HG03175 (cell line): ENCODE measurements around the gene ASS1.
"Not testable (repeated sequence)": the region's sequence is repeated elsewhere in the genome, so short reads cannot be mapped to it uniquely, and the experiment has no call there.

Experiments
- ATAC-seq: cut with Tn5 transposase; IDR thresholded peaks from one replicate; pipeline ENCODE4 v1.9.1; 2021; ENCODE audit warnings: mild to moderate bottlenecking, moderate library complexity; ENCODE audit not compliant: unreplicated experiment

ASS1 gene

DNA sequence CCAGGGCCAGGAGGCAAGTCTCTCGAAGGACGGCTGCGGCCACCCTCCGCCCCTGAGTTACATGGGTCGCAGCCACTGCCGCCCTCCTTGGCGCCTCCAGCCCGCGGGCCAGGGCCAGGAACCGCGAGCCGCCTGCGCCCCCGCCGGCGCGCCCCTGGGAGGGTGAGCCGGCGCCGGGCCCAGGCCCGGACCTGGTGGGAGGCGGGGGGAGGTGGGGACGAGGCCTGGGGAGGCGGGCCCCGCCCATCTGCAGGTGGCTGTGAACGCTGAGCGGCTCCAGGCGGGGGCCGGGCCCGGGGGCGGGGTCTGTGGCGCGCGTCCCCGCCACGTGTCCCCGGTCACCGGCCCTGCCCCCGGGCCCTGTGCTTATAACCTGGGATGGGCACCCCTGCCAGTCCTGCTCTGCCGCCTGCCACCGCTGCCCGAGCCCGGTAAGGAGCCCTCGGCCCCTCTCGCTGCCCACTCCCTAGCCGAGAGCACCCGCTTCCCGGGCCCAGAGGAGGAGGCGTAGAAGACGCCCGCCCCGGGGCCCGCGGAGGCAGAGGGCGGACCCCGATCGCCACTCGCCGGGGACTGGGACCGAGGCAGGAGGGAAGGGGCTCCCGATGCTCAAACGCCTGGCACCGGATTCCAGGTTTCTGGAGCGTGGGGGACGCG lies at the start of gene ASS1:
TSS of gene ASS1 (plus strand) at position 397 of the 657 bp plus-strand sequence. CDS start 7,268 bp downstream, outside the sequence.
- no peak for ATAC-seq

DNA sequence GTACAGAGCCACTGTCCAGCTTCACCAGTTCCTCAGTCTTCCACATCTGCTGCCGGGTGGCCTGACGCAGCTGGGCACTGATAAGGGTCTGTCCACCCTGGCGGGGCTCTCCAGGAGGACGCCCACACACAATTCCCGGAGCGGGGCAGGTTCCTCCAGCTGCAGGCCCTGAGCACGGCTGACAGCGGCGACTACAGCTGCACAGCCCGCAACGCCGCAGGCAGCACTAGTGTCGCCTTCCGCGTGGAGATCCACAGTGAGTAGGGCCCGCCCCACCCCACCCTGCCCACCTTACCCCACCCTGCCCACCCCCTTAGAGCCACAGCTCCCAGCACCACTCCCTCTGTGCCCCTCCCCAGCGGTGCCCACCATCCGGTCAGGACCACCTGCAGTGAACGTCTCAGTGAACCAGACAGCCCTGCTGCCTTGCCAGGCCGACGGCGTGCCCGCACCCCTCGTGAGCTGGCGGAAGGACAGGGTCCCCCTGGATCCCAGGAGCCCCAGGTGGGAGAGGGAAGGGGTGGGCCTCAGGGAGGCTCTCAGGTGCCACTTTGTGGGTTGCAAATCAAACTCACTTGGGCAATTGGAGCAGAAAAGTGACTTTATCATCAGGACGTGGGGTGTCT lies 48.8 kb upstream of the ASS1 start:
- no peak for ATAC-seq

DNA sequence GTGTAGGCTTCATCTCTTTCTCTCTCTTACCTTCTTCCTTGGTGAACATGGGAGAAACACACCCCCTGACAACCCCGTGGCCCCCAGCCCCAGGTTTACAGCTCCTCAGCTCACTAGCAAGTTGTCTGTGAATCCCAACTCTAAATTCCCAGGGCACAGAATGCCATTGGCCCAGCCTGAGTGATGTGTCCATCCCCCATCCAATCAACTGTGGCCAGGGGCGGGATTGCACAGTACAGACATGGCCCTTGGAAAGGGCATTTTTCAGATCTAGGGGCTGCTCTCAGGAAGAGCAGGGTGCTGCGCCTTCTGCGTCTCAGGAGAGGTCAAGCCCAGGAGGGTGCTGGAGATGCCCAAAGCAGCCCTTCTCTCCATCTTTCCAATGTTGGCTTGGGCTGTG lies 48.2 kb upstream of the ASS1 start:
- ATAC-seq, result no peak

DNA sequence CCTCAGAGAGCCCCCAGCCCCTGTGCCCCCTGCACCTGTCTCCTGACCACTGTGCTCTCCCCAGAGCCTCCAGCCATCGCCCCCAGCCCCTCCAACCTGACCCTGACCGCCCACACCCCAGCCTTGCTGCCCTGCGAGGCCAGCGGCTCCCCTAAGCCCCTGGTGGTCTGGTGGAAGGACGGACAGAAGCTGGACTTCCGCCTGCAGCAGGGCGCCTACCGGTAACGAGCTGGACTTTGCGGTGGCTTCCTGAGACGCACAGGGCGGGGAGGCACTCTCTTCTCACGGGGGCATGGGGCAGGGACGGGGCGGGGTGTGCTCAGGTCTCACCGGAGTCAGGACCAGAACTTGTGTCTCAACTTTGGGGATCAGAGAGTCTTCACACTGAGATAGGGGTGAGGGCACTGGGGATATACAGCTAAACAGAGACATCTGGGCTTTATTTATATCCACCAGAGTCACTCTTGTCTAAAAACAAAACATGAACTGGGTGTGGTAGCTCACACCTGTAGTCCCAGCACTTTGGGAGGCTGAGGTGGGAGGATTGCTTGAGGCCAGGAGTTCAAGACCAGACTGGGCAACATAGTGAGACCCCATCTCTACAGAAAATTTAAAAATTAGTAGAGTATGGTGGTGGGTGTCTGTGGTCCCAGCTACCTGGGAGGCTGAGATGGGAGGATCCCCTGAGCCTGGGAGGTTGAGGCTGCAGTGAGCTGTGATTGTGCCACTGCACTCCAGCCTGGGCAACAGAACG lies 46.1 kb upstream of the ASS1 start:
- no peak for ATAC-seq

DNA sequence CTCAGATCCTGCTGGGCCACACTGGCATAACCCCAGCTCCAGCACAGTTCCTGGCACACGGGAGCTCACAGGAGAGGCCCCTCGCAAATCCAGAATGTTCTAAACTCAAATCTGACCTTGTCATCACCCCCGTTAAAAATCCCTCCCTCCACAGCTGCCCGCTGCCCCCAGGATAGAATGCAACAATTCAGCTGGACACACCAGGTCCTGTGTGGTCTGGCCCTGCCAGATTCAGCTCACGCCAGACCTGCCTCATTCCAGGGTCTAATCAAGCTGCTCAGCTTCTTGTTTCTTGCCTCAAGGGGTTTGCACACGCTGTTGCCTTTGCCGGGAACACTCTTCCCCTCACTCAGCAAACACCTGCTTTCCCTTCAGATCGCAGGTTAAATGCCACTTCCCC lies 45.0 kb upstream of the ASS1 start:
- no peak for ATAC-seq

DNA sequence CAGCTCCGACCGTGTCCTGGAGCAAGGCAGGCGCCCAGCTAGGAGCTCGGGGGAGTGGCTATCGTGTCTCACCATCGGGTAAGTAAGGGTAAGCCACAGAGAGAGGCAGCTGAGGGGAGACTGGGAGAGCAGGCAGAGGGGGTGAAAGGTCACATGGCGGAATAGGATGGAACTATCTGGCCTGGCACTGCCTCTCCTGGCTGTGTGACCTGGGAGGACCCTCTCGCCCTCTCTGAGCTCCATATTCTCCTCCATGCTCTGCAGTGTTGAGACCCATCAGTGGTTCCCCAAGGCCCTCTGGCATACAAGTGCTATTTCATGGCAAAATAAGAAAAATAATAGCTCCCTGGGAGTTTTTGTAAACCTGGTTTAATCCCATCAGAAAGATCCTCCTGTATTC lies 43.9 kb upstream of the ASS1 start:
- ATAC-seq, result no peak

DNA sequence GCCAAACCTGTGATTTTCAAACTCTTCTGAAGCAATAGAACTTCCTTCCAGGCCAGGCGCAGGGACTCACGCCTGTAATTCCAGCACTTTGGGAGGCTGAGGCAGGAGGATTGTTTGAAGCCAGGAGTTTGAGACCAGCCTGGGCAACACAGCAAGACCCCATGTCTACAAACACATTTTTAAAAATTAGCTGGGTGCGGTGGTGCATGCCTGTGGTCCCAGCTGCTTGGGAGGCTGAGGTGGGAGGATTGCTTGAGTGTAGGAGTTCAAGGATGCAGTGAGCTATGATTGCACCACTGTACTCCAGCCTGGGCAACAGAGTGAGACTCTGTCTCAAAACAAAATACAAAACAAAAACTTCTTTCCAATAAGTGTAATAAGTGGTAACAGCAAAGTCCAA lies 43.0 kb upstream of the ASS1 start:
- ATAC-seq, result not testable (repeated sequence)

DNA sequence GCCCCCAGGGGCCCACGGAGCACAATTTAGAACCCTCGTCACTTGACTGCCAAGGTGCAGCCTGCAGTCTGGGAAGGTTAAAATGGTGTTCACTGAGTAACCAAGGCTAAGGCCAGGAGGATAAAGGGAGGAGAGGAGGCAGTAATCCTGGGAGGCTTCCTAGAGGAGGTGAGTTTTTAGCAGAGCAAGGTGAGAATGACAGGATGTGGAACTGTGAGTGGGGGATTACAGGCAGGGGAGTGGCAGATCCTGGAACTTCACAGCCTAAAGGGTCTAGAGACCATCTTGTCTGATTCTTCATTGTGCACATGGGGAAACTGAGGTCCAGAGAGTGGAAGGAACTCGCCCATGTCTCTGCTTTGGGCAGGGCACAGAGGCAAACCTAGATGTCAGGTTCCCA lies 42.5 kb upstream of the ASS1 start:
- no peak for ATAC-seq

DNA sequence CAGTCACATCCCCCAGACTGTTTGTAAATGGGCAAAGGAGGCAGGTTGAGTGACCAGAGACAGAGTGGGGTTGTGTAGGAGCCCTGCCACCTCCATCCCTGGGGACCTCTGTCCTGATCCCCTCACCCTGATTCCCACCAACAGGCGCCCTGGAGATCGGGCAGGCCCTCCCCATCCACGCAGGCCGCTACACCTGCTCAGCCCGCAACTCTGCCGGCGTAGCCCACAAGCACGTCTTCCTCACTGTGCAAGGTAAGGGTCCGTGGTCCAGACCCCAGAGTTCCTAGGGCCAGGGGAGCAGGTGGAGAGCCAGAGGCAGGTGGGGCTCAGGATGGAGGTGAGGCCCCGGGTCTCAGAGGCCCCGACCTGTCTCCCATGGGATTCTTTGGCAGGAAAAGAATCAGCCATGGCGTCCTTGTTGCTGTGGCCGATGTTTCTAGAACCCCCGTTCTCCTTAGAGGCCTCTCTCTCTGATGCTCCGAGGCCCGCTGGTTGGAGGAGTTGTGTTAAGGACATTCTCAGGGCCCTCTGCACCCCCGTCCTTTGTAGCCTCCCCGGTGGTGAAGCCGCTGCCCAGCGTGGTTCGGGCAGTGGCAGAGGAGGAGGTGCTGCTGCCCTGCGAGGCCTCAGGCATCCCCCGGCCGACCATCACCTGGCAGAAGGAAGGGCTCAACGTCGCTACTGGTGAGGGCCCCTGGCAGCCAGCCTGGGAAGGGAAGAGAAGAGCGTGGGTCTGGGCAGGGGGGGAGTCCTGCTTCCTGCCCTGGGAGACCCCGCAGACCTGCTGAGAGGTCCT lies 41.9 kb upstream of the ASS1 start:
- ATAC-seq, result no peak

DNA sequence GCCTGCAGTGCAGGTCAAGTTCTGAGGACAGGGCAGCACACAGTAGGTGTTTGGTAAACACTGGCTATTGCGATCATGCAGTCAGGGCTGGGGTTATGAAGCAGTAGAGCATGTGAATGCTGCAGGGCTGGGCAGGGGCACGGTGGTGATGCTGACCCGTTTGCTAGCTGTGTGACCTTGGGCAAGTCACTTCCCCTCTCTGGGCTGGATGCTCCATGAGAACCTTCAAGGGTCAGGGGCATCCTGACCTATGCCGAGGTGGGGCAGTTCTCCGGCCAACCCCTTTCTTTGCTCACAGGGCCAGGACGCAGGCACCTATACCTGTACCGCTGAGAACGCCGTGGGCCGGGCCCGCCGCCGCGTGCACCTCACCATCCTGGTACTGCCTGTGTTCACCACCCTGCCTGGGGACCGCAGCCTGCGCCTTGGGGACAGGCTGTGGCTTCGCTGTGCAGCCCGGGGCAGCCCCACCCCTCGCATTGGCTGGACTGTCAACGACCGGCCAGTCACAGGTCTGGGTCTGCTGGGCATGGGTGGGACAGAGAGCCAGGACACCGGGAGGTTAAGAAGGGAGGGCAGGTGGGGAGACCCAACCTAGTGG lies 39.0 kb upstream of the ASS1 start:
- no peak for ATAC-seq

DNA sequence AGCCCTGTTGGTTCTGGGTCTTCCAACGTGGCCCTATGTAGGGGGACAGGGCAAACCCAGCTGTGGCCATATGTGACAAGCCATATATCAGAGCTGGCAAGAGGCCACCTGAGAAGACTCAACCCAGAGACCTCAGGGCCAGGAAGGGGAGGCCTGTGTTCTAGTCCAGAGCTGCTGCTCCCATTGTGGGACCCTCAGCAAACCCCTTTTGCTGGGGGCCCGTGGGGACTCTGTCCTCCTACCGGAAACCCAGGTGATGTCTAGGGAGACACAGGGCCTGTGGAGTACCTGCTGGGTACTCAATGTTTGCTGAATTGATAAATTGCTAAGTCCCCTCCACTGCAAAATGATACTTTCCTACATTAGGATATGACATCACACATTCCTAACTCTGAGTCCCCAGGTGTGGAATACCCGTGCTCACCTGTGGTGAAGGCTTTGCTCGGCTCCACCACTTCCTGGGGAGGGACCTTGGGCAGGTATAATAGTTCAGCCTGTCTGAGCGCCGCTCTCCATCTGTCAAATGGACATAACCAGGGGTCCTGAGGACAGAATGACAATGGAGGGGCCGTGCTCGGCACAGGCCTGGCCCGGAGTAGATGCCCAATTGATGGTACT lies 38.4 kb upstream of the ASS1 start:
- ATAC-seq, result no peak

DNA sequence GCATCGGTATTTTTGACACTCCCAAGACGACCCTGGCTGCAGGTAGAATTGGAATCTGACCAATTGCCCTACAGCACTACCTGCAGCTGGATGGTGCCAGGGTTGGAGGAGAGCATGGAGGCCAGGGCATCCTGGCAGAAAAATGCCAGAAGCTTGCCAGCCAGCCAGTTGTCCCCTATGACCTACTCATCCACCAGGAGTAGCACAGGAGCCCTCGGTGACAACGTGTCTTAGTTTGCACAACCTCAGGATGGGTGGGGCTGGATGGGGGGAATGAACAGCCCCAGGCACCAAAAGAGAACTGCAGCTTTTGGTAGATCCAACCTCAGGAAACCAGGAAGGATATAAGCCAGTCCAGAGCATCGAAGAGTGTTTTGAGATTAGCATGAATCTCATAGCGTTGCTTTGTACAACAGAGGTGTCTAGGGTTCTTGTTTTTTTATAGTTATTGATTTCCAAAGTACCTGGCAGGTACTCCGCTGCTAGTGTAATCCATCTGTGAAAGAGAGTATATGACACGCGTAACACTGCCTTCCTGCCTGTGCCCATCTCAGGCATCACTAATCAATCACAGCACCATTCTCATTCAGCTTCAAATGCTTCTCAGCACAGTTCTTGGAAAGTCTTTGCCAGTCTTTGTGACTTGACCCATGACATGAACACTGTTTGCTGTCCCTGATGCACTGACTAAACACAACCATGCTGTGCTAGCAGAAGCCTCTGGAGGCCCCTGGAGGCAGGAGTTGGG lies 36.7 kb upstream of the ASS1 start:
- no peak for ATAC-seq

DNA sequence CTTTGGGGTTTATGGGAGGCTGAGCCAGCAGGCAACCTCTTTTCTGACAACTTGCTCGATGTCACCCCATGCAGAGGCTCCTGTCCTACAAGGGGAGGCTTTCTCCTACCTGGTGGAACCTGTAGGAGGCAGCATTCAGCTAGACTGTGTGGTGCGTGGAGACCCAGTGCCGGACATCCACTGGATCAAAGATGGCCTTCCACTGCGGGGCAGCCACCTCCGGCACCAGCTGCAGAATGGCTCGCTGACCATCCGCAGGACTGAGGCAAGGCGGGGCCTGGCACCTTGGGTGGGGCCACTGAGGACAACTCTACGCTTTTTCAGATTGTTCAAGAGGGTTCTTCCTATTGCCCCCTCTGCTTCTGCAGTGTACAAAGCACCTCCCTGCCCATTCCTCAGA lies 36.1 kb upstream of the ASS1 start:
- no peak for ATAC-seq

DNA sequence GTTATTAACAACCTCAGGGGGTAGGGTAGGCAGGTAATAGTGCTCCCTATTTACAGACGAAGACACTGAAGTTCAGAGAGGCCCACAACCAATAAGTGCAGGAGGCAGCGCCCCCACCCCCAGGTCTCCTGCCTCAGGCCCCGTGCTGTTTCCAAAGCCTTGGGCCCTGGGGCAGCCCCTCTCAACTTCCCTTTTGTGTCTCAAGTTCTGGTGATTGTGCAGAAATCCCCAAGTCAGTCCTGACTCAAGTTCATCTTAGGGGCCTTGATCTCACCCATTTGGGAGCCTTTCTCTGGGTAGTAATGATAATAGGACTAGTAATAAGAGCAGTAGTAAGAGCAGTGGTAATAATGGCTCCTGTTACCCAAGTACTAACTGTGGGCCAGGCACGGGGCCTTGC lies 35.5 kb upstream of the ASS1 start:
- no peak for ATAC-seq

DNA sequence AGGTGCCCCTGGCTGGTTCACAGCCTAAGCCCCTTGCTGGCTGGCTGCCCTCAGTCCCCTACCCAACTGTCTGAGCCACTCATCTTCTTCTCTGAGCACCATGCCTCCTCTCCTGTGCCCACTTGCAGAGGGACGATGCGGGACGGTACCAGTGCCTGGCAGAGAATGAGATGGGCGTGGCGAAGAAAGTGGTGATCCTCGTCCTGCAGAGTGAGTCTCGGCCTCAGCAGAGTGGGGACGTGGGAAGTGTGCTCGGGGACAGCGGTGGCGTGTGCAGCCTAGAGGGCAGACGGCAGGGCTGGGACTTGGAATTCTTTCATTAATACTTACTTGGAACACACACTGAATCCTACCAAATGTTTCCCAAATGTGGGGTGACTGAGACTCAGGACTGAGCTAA lies 34.3 kb upstream of the ASS1 start:
- no peak for ATAC-seq

DNA sequence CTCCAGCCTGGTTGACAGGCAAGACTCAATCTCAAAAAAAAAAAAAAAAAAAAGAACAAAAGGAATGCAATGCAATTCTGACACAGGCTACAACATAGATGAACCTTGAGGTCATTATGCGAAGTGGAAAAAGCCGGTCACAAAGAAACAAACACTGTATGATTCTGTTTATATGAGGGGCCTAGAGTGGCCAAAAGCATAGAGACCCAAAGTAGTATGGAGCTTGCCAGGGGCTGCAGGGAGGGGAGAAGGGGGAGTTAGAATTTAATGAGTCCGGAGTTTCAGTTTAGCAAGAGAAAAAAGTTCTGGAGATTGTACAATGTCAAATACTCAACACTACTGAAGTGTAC lies 33.2 kb upstream of the ASS1 start:
- no peak for ATAC-seq

DNA sequence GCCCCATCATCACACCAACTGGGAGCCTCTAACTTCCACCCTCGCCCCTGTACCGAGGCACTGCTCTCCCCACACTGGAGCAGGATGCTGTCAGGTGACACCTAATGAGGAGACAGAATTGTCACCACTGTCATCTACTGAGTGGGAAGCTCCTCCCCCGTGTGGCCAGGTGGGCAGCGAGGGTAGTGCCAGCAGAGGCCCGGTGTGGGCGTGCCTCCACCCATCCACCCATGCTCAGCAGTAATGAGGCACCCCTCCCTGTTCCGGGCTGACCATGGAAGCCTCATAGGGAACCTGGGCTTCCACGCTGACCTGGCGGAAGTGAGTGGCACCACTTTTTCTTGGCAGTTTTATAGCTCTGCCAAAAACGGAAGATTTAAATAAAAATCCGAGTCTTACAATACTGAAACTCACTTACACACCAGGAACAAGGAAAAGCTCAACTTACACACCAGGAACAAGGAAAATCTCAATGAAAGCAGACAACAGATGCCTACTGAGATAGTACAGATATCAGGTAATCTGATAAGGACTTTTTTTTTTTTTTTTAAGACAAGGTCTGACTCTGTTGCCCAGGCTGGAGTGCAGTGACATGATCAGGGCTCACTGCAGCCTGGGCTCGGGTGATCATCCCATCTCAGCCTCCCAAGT lies 30.6 kb upstream of the ASS1 start:
- ATAC-seq, result no peak

DNA sequence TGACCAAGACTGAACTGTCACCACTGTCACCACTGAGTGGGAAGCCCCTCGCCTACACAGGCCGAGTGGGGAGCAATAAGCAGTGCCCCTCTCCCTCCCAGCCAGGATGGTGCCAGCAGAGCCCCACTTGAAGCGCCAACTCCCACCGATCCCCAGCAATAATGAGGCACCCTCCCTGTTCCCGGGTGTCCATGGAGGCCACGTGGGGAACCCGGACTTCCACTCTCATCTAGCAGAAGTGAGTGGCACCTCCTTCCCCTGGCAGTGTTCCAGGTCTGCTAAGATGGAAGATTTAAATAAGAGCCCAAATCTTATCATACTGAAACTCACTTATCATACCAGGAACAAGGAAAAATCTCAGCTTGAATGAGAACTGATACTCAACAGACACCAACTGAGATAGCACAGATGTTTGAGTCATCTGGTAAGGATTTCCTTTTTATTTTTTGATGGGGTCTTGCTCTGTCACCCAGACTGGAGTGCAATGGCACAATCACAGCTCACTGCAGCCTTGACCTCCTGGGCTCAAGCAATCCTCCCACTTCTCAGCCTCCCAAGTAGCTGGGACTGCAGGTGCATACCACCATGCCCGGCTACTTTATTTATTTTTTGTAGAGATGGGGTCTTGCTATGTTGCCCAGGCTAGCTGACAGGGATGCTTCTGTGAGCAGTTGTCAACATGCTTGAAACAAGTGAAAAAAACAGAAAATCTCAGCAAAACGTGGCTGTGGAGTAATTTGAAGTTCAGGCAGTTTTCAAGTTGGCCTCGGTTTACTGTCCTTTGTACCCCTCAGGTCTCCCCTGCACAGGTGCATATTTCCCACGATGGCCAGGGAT lies 29.6 kb upstream of the ASS1 start:
- ATAC-seq, result no peak

DNA sequence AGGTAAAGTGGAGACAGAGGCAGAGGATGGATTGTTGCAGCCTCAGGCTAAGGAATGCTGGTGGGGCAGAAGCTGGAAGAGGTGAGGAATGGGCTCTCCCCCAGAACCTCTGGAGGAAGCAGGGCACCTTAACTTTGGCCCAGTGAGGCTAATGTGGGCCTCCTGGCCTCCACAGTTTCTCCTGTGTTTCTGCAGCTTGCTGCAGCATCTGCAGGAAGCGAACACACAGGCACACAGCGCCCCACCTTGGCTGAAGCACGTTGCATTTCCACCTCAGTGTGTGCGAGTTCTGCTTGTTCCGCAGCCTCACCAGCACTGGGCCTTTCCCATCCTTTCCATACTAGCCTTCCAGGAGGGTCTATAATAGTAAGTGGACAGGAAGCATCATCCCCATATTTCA lies 27.2 kb upstream of the ASS1 start:
- ATAC-seq, result no peak
